ENCODE results near the gene PEAR1. TPM values are rescaled to one million over a fixed set of nuclear protein-coding genes. Genes with fewer than 3 reads are reported as not detected.

The PEAR1 gene, protein sequence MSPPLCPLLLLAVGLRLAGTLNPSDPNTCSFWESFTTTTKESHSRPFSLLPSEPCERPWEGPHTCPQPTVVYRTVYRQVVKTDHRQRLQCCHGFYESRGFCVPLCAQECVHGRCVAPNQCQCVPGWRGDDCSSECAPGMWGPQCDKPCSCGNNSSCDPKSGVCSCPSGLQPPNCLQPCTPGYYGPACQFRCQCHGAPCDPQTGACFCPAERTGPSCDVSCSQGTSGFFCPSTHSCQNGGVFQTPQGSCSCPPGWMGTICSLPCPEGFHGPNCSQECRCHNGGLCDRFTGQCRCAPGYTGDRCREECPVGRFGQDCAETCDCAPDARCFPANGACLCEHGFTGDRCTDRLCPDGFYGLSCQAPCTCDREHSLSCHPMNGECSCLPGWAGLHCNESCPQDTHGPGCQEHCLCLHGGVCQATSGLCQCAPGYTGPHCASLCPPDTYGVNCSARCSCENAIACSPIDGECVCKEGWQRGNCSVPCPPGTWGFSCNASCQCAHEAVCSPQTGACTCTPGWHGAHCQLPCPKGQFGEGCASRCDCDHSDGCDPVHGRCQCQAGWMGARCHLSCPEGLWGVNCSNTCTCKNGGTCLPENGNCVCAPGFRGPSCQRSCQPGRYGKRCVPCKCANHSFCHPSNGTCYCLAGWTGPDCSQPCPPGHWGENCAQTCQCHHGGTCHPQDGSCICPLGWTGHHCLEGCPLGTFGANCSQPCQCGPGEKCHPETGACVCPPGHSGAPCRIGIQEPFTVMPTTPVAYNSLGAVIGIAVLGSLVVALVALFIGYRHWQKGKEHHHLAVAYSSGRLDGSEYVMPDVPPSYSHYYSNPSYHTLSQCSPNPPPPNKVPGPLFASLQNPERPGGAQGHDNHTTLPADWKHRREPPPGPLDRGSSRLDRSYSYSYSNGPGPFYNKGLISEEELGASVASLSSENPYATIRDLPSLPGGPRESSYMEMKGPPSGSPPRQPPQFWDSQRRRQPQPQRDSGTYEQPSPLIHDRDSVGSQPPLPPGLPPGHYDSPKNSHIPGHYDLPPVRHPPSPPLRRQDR
- total RNA-seq: 13.7 TPM

DNA sequence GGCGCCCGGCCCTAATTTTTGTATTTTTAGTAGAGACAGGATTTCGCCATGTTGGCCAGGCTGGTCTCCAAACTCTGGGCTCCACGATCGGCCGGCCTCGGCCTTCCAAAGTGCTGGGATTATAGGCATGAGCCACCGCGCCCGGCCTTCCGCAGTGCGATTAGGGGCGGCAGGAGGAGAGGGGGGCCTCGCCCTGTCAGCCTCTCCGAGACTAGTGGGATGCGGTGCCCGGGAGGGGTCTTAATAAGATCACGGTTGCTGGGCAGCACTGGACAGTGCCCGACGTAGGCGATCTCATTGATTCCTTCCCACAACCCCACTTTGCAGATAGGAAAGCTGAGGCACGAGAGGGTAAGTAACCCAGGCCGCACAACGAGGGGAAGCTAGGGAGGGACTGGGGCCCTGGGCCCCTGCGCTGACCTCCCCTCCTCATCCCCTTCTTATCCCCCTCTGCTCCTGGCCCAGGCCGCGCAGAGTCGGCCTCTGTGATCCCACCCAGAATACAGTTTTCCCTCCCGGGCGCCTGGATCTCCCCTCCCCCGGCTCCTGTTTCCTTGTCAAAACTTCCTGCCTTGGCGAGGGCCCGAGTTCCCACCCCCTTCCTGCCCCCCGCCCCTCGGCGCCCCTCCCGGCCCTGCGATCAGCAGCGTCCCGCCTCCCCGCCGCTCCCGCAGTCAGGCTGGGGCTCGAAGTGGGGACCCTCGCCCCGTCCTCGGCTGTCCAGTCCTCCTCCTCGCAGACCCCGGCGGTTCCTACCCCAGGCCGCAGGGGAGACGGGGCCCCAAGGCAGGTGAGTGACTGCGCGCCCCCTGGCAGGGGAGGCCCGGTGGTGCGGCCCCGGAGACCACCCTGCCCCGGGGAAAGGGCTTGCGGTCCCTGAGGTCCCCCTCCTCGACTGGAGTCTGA lies at the start of gene PEAR1:
Gene PEAR1 (plus strand): TSS at position 671 of the 906 bp plus-strand sequence. CDS start 10,209 bp downstream, outside the sequence.

DNA sequence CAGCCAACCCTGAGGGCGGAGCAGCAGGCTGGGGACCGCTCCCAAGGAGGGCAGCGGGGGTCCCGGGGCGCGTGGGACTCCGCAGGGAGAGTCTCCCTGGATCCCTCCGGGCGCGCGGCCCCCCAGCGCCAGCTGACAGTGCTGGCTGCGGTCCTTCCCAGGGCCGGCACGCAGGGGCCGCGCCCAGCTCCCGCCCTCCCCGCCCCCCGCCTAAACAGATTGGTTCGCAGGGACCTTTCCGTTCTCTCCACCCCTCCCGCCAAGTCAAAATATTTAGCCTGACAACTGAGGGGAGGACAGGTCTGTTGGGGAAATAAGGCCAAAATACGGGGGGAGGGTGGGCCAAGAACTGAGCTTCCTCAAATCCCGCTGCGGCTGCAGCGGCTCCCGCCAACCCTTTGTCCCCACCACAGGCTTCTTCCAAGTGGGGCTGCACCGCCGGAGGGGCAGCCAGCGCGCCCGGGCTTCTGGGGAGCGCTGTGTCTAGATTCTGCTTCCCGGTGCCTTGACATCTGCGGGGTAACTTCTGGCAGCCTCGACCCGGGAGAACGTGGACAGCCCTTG lies 34.5 kb upstream of the PEAR1 start, which contains the start of gene INSRR:
Gene INSRR (minus strand): TSS at position 159 of the 564 bp plus-strand sequence. CDS start 496 bp downstream, outside the sequence.

DNA sequence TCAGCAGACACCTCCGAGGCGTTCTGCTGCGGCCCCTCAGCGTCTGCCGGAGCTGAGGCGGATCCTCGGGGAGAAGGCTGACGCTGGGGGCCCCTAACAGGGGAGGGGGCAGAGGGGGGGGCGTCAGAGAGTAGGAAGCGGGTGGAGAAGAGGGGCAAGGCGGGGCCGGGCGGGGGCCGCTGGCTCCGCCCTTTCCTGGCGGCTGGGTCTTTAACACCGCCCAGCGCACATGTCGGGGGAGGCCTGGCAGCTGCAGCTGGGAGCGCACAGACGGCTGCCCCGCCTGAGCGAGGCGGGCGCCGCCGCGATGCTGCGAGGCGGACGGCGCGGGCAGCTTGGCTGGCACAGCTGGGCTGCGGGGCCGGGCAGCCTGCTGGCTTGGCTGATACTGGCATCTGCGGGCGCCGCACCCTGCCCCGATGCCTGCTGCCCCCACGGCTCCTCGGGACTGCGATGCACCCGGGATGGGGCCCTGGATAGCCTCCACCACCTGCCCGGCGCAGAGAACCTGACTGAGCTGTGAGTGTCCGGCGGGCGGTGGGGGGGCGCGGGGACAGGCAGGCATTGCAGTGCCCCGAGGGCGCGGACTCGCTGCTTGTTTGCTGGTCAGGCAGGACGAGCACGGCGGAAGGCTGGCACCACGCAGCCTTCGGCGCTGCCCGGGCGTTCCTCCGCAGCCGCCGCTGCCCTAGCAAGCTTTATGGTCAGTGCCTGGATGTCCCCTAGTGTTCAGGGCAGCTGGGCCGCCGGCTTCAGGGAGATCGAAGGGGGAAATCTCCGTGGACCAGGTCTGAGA lies 32.7 kb upstream of the PEAR1 start, which contains the start of gene NTRK1:
Gene NTRK1 (plus strand): TSS at position 238 of the 796 bp plus-strand sequence. CDS start 70 bp downstream, at position 308.

DNA sequence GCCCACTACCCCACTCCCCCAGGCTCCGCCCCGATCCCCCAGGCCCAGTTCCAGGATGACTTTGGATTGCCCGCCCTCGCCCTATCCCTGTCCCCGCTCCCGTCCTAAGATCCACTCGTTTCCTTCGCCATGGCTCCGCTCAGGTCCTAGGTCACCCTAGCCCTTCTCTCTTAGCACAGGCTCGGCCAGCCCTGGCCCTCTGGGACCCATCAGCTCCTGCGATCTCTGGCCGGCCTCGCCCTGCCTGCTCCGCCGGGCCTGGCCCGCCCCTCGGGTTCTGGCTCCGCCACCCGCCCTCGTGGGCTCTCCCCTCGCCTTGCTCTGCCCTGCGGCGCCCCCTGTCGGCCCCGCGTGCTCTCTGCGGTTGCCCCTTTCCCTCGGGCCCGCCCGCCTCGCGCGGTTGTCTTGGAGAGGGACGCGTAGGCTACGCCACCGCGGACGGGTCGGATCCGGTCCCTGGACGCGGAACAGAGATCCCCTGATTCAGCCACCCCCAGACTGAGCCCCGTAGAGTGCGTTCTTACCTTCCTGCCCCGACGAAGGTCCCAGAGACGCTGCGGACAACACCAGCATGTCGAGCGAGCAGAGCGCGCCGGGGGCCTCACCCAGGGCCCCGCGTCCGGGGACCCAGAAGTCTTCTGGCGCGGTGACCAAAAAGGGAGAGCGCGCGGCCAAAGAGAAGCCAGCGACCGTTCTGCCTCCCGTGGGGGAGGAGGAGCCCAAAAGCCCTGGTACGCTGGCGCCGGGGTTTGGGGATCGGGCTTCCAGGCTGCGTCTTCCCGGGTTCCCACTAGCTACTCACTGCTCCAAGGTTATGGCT lies 26.9 kb downstream of the PEAR1 start, which contains the start of gene LRRC71:
Gene LRRC71 (plus strand): TSS at position 400 of the 820 bp plus-strand sequence. CDS start 172 bp downstream, at position 572.

Other genes starting within 250 kb of the PEAR1 start
- gene NES, start 216.3 kb upstream of the PEAR1 start, total RNA-seq: 87.1 TPM
- 117 TPM for gene CRABP2, start 188.1 kb upstream of the PEAR1 start, total RNA-seq
- gene METTL25B, start 165.2 kb upstream of the PEAR1 start, total RNA-seq: 17.8 TPM
- gene ISG20L2, start 165.0 kb upstream of the PEAR1 start, total RNA-seq: 14.7 TPM
- 20.5 TPM for gene MRPL24, start 152.6 kb upstream of the PEAR1 start, total RNA-seq
- 153 TPM for gene HDGF, start 142.0 kb upstream of the PEAR1 start, total RNA-seq
- 34.5 TPM for gene PRCC, start 126.2 kb upstream of the PEAR1 start, total RNA-seq
- gene SH2D2A, start 76.9 kb upstream of the PEAR1 start, total RNA-seq: 0.27 TPM
- 0.22 TPM for gene INSRR, start 34.6 kb upstream of the PEAR1 start, total RNA-seq
- 3.4 TPM for gene NTRK1, start 32.9 kb upstream of the PEAR1 start, total RNA-seq
- gene LRRC71, start 26.9 kb downstream of the PEAR1 start, total RNA-seq: not detected
- gene ARHGEF11, start 152.0 kb downstream of the PEAR1 start, total RNA-seq: 49.9 TPM
- not detected for gene ETV3L, start 206.1 kb downstream of the PEAR1 start, total RNA-seq
- 24.2 TPM for gene ETV3, start 244.7 kb downstream of the PEAR1 start, total RNA-seq